MM.1S (cell line): Measurements from ENCODE around the gene CNTNAP2.

Experiments used
- EZH2 ChIP-seq: fragments of 300-600 bp; sonication (generic); optimal IDR thresholded peaks from 2 replicates; pipeline ENCODE3; 2017; ENCODE audit warnings: low read depth, mild to moderate bottlenecking, antibody characterized with exemption, low read length, mixed read lengths
- TF ChIP-seq, protein P1 (sequence below): fragments of 300-600 bp; sonication (generic); IDR thresholded peaks from 2 replicates; pipeline ENCODE4 v1.5.1; 2016; ENCODE audit warnings: antibody characterized with exemption, low read length, mixed read lengths

DNA sequence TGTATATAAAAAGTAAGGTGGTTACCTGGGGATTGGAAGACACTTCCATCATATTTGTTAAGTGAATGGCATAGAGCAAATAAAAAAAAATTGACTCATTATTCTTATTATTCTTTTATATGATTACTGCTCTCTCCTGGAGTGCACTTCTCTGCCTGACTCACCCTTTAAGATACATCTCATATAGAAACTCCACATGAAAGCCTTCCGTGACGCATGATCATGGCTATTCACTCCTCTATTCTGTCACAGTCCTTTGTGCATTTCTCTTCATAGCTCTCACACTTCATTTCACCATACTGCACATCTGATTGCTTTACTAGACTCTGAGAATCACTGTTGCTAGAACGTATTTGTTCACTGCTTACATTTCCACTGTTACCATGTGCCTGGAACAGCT, 597.3 kb downstream of the CNTNAP2 start:
- no peak for TF ChIP-seq EZH2
- TF ChIP-seq, protein P1, sequence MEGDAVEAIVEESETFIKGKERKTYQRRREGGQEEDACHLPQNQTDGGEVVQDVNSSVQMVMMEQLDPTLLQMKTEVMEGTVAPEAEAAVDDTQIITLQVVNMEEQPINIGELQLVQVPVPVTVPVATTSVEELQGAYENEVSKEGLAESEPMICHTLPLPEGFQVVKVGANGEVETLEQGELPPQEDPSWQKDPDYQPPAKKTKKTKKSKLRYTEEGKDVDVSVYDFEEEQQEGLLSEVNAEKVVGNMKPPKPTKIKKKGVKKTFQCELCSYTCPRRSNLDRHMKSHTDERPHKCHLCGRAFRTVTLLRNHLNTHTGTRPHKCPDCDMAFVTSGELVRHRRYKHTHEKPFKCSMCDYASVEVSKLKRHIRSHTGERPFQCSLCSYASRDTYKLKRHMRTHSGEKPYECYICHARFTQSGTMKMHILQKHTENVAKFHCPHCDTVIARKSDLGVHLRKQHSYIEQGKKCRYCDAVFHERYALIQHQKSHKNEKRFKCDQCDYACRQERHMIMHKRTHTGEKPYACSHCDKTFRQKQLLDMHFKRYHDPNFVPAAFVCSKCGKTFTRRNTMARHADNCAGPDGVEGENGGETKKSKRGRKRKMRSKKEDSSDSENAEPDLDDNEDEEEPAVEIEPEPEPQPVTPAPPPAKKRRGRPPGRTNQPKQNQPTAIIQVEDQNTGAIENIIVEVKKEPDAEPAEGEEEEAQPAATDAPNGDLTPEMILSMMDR = no peak
